GM12878 (cell line): ENCODE measurements around the gene VASP. TPM values are rescaled to one million over a fixed set of nuclear protein-coding genes. Genes with fewer than 3 reads are reported as not detected.

Source experiments
- ATAC-seq: fragments of 200-7000 bp; cut with Tn5 transposase; 3 replicates; pipeline ENCODE4 v1.9.1; 2020; ENCODE audit warnings: mild to moderate bottlenecking, moderate library complexity
- BruUV-seq: library from RNA; stranded (reverse); fragments of 400-500 nt; replicated peaks from 2 replicates; lab custom pipeline; 2021; lab: Mats Ljungman, UMichigan
- CTCF ChIA-PET: fragments of 300-600 bp; sonication (Branson Sonifier 250); formaldehyde crosslinking; extraction: SDS; loops from one replicate; lab custom pipeline; 2021; ENCODE audit warnings: inconsistent platforms; lab: Yijun Ruan, JAX
- POLR2A ChIA-PET: fragments of 350-600 bp; formaldehyde crosslinking; extraction: SDS; loops from one replicate; lab custom pipeline; 2021; ENCODE audit warnings: inconsistent platforms; lab: Charles Lee
- RAD21 ChIA-PET: fragments of 300-600 bp; sonication (Branson Sonifier 250); formaldehyde crosslinking; loops from one replicate; lab custom pipeline; 2023; ENCODE audit warnings: antibody characterized with exemption; ENCODE audit not compliant: unreplicated experiment; lab: Charles Lee
- SMC1A ChIA-PET: fragments of 300-600 bp; sonication (Branson Sonifier 250); formaldehyde crosslinking; loops from one replicate; lab custom pipeline; 2023; ENCODE audit not compliant: unreplicated experiment, uncharacterized antibody; lab: Charles Lee
- DNase-seq: peaks from one replicate; pipeline ENCODE4 v3.0.0-alpha.2; 2011; ENCODE audit warnings: low read depth, low spot score
- FAIRE-seq: peaks from 3 replicates; lab custom pipeline; 2011; peaks lifted over from hg19 to GRCh38; lab: Jason Lieb, UNC
- H2AFZ ChIP-seq: 2 replicates; pipeline ENCODE4 v1.6.0; 2011; ENCODE audit warnings: low read depth, low read length, control low read depth; ENCODE audit not compliant: control insufficient read depth
- H3K27ac ChIP-seq: 2 replicates; pipeline ENCODE4 v1.5.1; 2011; ENCODE audit warnings: control low read depth; ENCODE audit not compliant: control insufficient read depth, insufficient read depth
- H3K27me3 ChIP-seq, 2 experiments: replicated peaks in 1 of 2; 2 replicates each; pipeline versions ENCODE4 v1.6.0 to v1.6.1; 2011; ENCODE audit warnings: low read length in 1 of 2; ENCODE audit not compliant: control insufficient read depth in 2 of 2, insufficient read depth in 2 of 2
- H3K36me3 ChIP-seq, 2 experiments: 2 replicates each; pipeline ENCODE4 v1.5.1; 2011; ENCODE audit warnings: low read length in 1 of 2; ENCODE audit not compliant: control insufficient read depth in 2 of 2, insufficient read depth in 2 of 2
- H3K4me1 ChIP-seq: 2 replicates; pipeline ENCODE4 v1.6.1; 2011; ENCODE audit warnings: mild to moderate bottlenecking, low read length, moderate library complexity, mixed read lengths; ENCODE audit not compliant: control insufficient read depth, insufficient read depth
- H3K4me2 ChIP-seq: 2 replicates; pipeline ENCODE4 v1.6.0; 2011; ENCODE audit warnings: control low read depth; ENCODE audit not compliant: control insufficient read depth, insufficient read depth
- H3K4me3 ChIP-seq: fragments of 200-600 bp; sonication (generic); 2 replicates; pipeline ENCODE4 v1.5.1; 2016
- H3K79me2 ChIP-seq: 2 replicates; pipeline ENCODE4 v1.6.0; 2011; ENCODE audit warnings: low read length; ENCODE audit not compliant: control insufficient read depth, insufficient read depth
- H3K9ac ChIP-seq: 2 replicates; pipeline ENCODE4 v1.8.0; 2011; ENCODE audit warnings: low read length, control low read depth, mixed read lengths; ENCODE audit not compliant: control insufficient read depth, insufficient read depth
- H3K9me3 ChIP-seq: replicated peaks from 3 replicates; pipeline ENCODE4 v1.5.1; 2011; ENCODE audit warnings: mild to moderate bottlenecking, low read length; ENCODE audit not compliant: control insufficient read depth, insufficient read depth
- H4K20me1 ChIP-seq: 2 replicates; pipeline ENCODE4 v1.6.0; 2011; ENCODE audit not compliant: control insufficient read depth, insufficient read depth
- BMI1 ChIP-seq: fragments of 450-650 bp; IDR thresholded peaks from 2 replicates; pipeline ENCODE4 v1.6.1; 2016; ENCODE audit warnings: mild to moderate bottlenecking, moderate library complexity, borderline replicate concordance
- CTCF ChIP-seq, 3 experiments: IDR thresholded peaks in 2 of 3; conservative IDR thresholded peaks in 1 of 3; 2 replicates each; pipeline ENCODE4 v1.5.1; 2011; ENCODE audit warnings: low read depth in 3 of 3, low read length in 3 of 3, mild to moderate bottlenecking in 3 of 3, control low read depth in 2 of 3, moderate library complexity in 2 of 3, inconsistent platforms in 1 of 3, mixed read lengths in 1 of 3; ENCODE audit not compliant: control insufficient read depth in 2 of 3, insufficient read depth in 1 of 3; ENCODE audit errors: extremely low read depth in 1 of 3
- NR2C2 ChIP-seq: IDR thresholded peaks from 2 replicates; pipeline ENCODE4 v1.6.1; 2011; ENCODE audit warnings: borderline replicate concordance, low read depth; ENCODE audit not compliant: control insufficient read depth, insufficient read length
- NRF1 ChIP-seq: conservative IDR thresholded peaks from 2 replicates; pipeline ENCODE4 v1.6.1; 2011; ENCODE audit warnings: mild to moderate bottlenecking, low read depth, low read length, improper control_type of control experiment
- RUNX3 ChIP-seq: IDR thresholded peaks from 2 replicates; pipeline ENCODE4 v1.6.1; 2012; ENCODE audit warnings: low read length, inconsistent platforms
- SMARCA5 ChIP-seq: fragments of 450-650 bp; IDR thresholded peaks from 2 replicates; pipeline ENCODE4 v1.6.1; 2017; ENCODE audit warnings: mild to moderate bottlenecking
- STAT1 ChIP-seq: fragments of 450-650 bp; conservative IDR thresholded peaks from 2 replicates; pipeline ENCODE4 v1.6.1; 2014; ENCODE audit warnings: antibody characterized with exemption, mild to moderate bottlenecking
- SUZ12 ChIP-seq: fragments of 200-600 bp; sonication (generic); IDR thresholded peaks from one replicate; pipeline ENCODE4 v1.6.1; 2018; ENCODE audit warnings: antibody characterized with exemption, mild to moderate bottlenecking; ENCODE audit not compliant: unreplicated experiment
- TCF3 ChIP-seq: IDR thresholded peaks from 2 replicates; pipeline ENCODE4 v1.6.1; 2012; ENCODE audit warnings: low read depth, mild to moderate bottlenecking, low read length, borderline replicate concordance; ENCODE audit not compliant: insufficient read depth
- WGBS: methylation state at CpG from one replicate; pipeline ENCODE4 v1.1.6; 2016; ENCODE audit warnings: low lambda C conversion rate; ENCODE audit not compliant: insufficient replicate concordance, insufficient coverage; ENCODE audit errors: missing lambda C conversion rate; 5-methylcytosine and 5-hydroxymethylcytosine counted together
- in situ Hi-C: fragments of 300-500 bp; cut with MboI; formaldehyde crosslinking; loops from 9 replicates; pipeline ENCODE4 v1.14.3; 2018; ENCODE audit warnings: mixed read lengths
- intact Hi-C: fragments of 100-400 bp; cut with micrococcal nuclease; formaldehyde crosslinking; loops from one replicate; pipeline ENCODE4 v1.14.2; 2022; ENCODE audit not compliant: unreplicated experiment
- polyA plus RNA-seq, 11 experiments: library from polyadenylated mRNA; depleted of rRNA in 4 of 11; unstranded in 6 of 11; stranded (reverse) in 5 of 11; fragments of >200 nt; fragmentation: Nextera tagmentation in 4 of 11; fragmentation: Illumina TruSeq in 1 of 11; extraction: Ambion mirVana in 4 of 11; extraction: Trizol in 1 of 11; gene quantifications; 1 replicate in 1 of 11; 2 replicates in 10 of 11; pipeline versions ENCODE4 v1.2.1 to v1.2.3, GENCODE V29; 2011 to 2016; ENCODE audit warnings: inconsistent platforms in 2 of 11, missing spikeins in 2 of 11, low read depth in 1 of 11
- total RNA-seq, 4 experiments: library from RNA; depleted of rRNA in 3 of 4; stranded (reverse); fragments of >200 nt in 3 of 4; fragmentation: Illumina TruSeq in 1 of 4; extraction: Trizol in 1 of 4; gene quantifications; 2 replicates each; pipeline versions ENCODE4 v1.2.1 to v1.2.3, GENCODE V29; 2013 to 2021
- TF ChIP-seq, protein P1 (sequence below): IDR thresholded peaks from 2 replicates; pipeline ENCODE4 v1.6.1; 2011; ENCODE audit warnings: borderline replicate concordance, low read depth, mild to moderate bottlenecking, moderate library complexity, mixed read lengths, low read length; ENCODE audit not compliant: insufficient read depth; ENCODE audit errors: extremely low read length
- TF ChIP-seq, protein P2 (sequence below): IDR thresholded peaks from 2 replicates; pipeline ENCODE4 v1.6.1; 2012; ENCODE audit warnings: mild to moderate bottlenecking, low read depth, low read length

The VASP gene
- total and polyA plus RNA-seq, 10 of the 15 experiments (the other 5 are each of a cell fraction or from before 2014, with no cell fraction given) = 19.5 to 298 (median 84.8) TPM

- DNase-seq = no peak
- Histone ChIP-seq H3K79me2 (no peaks in the 10 kb centered on the region), H3K4me2 (no peak overlapping the region), H3K4me3 (no peak overlapping the region), H3K36me3 (no peaks in the 10 kb centered on the region), H3K27me3 (peaks cover 0 to 2% of the 10 kb centered on the region in 2 experiments; a peak in 2 of 4 replicates), H3K4me1 (peaks cover 14% of the 10 kb centered on the region), H3K9ac (no peak overlapping the region), H3K9me3 (no peaks in the 10 kb centered on the region), H4K20me1 (peaks cover 3% of the 10 kb centered on the region; the same call in 1 of the 2 replicates), H3K27ac (no peak overlapping the region), H2AFZ (no peak overlapping the region)
- RAD21 ChIA-PET = interaction anchor here (1.2 kb wide), 1 partner anchor 32 kb away, joined by 3 read pairs; no protein-coding TSS in a partner anchor
- CTCF ChIA-PET = interaction anchor here (0.8 to 1.6 kb wide), 4 partner anchors 7 to 40 kb away, joined by 3 to 7 read pairs (median 4); no protein-coding TSS in a partner anchor
- TF ChIP-seq NR2C2 (no peak), RUNX3 (no peak), TCF3 (no peak), SMARCA5 (no peak), BMI1 (no peak), CTCF (IDR thresholded peaks at IDR 0.05 in 2 of 3, conservative IDR thresholded peaks at IDR 0.05 in 1 of 3; ENCODE audit: control insufficient read depth in 2 of 3, extremely low read depth in 1 of 3, insufficient read depth in 1 of 3, low read depth in 3 of 3, low read length in 3 of 3) (no peak), NRF1 (no peak), SUZ12 (no peak), STAT1 (no peak)
- TF ChIP-seq, protein P1, sequence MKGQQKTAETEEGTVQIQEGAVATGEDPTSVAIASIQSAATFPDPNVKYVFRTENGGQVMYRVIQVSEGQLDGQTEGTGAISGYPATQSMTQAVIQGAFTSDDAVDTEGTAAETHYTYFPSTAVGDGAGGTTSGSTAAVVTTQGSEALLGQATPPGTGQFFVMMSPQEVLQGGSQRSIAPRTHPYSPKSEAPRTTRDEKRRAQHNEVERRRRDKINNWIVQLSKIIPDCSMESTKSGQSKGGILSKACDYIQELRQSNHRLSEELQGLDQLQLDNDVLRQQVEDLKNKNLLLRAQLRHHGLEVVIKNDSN = no peak
- TF ChIP-seq, protein P2, sequence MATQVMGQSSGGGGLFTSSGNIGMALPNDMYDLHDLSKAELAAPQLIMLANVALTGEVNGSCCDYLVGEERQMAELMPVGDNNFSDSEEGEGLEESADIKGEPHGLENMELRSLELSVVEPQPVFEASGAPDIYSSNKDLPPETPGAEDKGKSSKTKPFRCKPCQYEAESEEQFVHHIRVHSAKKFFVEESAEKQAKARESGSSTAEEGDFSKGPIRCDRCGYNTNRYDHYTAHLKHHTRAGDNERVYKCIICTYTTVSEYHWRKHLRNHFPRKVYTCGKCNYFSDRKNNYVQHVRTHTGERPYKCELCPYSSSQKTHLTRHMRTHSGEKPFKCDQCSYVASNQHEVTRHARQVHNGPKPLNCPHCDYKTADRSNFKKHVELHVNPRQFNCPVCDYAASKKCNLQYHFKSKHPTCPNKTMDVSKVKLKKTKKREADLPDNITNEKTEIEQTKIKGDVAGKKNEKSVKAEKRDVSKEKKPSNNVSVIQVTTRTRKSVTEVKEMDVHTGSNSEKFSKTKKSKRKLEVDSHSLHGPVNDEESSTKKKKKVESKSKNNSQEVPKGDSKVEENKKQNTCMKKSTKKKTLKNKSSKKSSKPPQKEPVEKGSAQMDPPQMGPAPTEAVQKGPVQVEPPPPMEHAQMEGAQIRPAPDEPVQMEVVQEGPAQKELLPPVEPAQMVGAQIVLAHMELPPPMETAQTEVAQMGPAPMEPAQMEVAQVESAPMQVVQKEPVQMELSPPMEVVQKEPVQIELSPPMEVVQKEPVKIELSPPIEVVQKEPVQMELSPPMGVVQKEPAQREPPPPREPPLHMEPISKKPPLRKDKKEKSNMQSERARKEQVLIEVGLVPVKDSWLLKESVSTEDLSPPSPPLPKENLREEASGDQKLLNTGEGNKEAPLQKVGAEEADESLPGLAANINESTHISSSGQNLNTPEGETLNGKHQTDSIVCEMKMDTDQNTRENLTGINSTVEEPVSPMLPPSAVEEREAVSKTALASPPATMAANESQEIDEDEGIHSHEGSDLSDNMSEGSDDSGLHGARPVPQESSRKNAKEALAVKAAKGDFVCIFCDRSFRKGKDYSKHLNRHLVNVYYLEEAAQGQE = no peak
- in situ Hi-C loops (loop anchor here (25.0 kb wide), 1 partner anchor 1709 kb away; the partner anchor contains the start of gene SMG9), intact Hi-C loops (loop anchor here (10.0 kb wide), 1 partner anchor 397 kb away; the partner anchor contains the start of genes GEMIN7 and ZNF296)
- POLR2A ChIA-PET = no interaction called here
- SMC1A ChIA-PET = interaction anchor here (0.6 to 1.3 kb wide), 2 partner anchors 14 to 32 kb away, joined by 3 to 4 read pairs; no protein-coding TSS in a partner anchor
- no peak for FAIRE-seq
- no peak for ATAC-seq
- no TSS peak for BruUV-seq
- 75% methylated on average over 16 of the region's 16 CpGs for WGBS
These were observed 36.0 kb upstream of the VASP start for GRCh38 chr19:45471111-45471930.
